GM21423 (cell line): Measurements from ENCODE around the gene PTPRU.

Experiments
- ATAC-seq: cut with Tn5 transposase; IDR thresholded peaks from one replicate; pipeline ENCODE4 v1.9.1; 2021; ENCODE audit warnings: mild to moderate bottlenecking, moderate library complexity; ENCODE audit not compliant: unreplicated experiment

PTPRU gene

GRCh38 chr1:29243023-29243870 is 6.9 kb downstream of the PTPRU start:
- ATAC-seq, result no peak

- ATAC-seq, result no peak
Measured at GRCh38 chr1:29243871-29244200, 7.5 kb downstream of the PTPRU start.

- no peak for ATAC-seq
Measured at GRCh38 chr1:29245261-29245660, 8.9 kb downstream of the PTPRU start.

GRCh38 chr1:29245876-29246275 is 9.6 kb downstream of the PTPRU start:
- ATAC-seq, result no peak

DNA sequence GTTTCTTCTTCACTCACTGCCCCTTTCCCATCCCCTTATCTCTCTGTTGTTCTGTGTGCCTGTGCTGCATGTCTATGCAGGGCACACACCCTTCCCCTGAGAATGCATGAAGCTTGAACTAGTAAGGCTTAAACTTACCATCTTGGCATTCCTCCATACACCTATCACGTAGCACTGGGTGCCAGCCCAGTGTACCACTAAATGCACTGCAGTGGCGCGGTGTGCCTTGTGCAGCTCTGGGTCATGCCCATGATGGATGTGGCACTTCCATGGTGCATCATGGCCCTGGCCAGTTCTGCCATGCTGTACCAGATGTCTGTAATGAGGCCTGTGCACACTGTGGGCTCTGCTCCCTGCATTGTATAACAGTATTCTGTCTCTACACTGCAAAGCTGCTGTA is 10.7 kb downstream of the PTPRU start:
- ATAC-seq, result no peak

DNA sequence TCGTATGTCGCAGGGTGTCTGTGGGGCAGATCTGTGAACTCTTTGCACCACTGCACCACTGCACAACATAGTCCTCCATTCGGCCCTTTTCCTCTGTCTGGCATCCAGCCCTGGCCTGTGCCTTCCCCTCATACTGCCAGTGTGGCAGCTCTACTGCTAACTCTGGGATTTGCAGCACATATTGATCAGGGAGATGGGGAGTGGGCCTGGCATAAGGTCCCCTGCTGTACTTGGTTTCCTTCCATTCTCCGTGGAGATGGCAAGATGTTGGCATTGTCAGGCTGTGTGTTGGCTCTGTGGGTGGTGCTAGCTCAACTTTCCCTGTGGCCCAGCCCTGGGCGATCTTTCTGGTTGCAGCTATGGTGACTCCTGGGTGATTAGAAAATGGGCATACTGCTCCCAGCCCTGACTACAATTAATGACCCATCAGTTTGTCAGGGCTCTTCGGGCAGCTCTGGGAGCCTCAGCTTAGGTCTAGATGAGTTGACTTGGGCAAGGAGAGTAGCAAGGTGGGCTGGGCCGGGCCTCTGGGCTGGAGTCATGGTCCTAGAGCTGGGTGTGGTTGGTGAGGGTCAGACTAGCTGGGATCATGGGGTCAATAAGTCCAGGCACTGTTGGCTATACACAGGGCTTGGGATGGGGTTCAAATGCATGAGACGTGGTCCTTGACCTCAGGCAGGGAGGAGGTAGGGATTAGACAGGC is 11.4 kb downstream of the PTPRU start:
- ATAC-seq, result no peak

- no peak for ATAC-seq
Measured at GRCh38 chr1:29248409-29248808, 12.1 kb downstream of the PTPRU start.

- ATAC-seq, result no peak
Measured at GRCh38 chr1:29249170-29249691, 12.9 kb downstream of the PTPRU start.

- no peak for ATAC-seq
Measured at GRCh38 chr1:29249951-29250581, 13.7 kb downstream of the PTPRU start.

DNA sequence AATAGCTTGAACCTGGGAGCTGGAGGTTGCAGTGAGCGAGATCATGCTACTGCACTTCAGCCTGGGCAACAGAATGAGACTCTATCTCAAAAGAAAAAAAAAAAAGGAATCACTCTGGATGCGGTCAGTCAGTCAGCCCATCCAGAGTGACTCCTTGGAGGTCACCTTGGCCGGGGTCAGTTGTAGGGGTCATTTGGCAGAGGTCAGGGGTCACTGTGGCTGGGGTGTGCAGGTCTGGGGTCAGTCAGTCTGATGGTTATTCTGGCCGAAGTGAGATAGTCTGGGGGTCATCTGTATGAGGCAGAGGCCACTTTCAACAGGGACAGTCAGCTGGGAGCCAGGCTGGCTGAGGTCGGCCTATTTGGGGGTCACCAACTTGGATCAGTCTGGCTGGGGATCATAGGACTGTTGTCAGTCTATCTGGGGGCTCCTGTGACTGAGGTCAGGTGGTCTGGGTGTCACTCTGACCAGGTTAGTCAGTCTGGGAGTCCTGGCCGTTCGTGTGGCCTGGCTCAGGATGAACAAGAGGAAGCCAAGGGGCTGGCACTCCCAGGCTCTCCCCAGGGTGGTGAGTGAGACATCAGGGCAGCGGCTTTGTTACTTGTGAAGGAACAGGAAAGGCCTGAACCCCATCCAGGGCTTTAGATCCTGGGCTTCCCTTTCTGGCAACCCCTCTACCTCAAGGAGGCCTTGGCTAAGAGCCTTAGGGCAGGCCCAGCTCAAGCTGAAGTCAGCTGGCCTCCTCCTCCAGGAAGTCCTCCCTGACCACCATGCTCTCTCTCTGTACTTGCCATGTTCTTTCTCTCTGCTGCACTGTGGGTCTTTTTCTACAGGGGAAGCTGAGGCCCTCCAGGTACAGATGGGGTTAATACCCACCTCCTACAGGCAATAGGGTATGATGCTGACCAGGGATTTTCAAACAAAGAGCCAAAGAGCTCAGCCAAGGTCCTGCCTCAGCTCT is 15.1 kb downstream of the PTPRU start:
- no peak for ATAC-seq

- ATAC-seq, result no peak
Measured at GRCh38 chr1:29253180-29253579, 16.9 kb downstream of the PTPRU start.

GRCh38 chr1:29254346-29254745 is 18.0 kb downstream of the PTPRU start:
- no peak for ATAC-seq

- ATAC-seq, result no peak
Measured at GRCh38 chr1:29255134-29255666, 18.9 kb downstream of the PTPRU start.

GRCh38 chr1:29256394-29256793 is 20.1 kb downstream of the PTPRU start:
- ATAC-seq, result no peak

GRCh38 chr1:29256979-29257804 is 20.9 kb downstream of the PTPRU start:
- ATAC-seq, result no peak

DNA sequence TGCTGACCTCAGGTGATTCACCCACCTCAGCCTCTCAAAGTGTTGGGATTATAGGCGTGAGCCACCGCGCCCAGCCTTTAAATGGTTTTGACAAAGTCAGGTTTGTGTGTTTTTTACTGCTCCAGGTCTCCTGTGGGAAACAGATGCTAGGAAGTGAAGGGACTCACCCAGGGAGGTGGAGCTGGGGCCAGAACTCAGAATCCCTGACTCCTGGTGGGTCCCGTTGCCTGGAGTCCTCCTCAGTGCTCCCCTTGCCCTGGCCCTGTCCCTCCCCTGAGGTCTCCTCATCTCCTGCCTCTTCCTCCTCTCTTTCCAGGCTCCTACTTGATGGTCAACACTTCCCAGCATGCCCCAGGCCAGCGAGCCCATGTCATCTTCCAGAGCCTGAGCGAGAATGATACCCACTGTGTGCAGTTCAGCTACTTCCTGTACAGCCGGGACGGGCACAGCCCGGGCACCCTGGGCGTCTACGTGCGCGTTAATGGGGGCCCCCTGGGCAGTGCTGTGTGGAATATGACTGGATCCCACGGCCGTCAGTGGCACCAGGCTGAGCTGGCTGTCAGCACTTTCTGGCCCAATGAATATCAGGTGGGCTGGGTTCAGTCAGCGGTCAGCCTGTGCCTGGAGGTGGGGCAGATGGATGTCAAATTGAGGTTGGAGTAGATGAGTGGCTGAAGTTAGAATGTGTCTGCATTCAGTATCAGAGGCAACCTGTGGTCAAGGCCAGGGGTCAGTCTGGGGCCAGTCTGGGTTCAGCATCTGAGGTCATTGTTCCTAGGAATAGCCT is 22.1 kb downstream of the PTPRU start:
- ATAC-seq, result no peak

GRCh38 chr1:29258976-29259801 is 22.9 kb downstream of the PTPRU start:
- ATAC-seq, result no peak
